Measurements from ENCODE around the gene ABCA13. TPM values are rescaled to one million over a fixed set of nuclear protein-coding genes. Genes with fewer than 3 reads are reported as not detected.

The ABCA13 gene, protein sequence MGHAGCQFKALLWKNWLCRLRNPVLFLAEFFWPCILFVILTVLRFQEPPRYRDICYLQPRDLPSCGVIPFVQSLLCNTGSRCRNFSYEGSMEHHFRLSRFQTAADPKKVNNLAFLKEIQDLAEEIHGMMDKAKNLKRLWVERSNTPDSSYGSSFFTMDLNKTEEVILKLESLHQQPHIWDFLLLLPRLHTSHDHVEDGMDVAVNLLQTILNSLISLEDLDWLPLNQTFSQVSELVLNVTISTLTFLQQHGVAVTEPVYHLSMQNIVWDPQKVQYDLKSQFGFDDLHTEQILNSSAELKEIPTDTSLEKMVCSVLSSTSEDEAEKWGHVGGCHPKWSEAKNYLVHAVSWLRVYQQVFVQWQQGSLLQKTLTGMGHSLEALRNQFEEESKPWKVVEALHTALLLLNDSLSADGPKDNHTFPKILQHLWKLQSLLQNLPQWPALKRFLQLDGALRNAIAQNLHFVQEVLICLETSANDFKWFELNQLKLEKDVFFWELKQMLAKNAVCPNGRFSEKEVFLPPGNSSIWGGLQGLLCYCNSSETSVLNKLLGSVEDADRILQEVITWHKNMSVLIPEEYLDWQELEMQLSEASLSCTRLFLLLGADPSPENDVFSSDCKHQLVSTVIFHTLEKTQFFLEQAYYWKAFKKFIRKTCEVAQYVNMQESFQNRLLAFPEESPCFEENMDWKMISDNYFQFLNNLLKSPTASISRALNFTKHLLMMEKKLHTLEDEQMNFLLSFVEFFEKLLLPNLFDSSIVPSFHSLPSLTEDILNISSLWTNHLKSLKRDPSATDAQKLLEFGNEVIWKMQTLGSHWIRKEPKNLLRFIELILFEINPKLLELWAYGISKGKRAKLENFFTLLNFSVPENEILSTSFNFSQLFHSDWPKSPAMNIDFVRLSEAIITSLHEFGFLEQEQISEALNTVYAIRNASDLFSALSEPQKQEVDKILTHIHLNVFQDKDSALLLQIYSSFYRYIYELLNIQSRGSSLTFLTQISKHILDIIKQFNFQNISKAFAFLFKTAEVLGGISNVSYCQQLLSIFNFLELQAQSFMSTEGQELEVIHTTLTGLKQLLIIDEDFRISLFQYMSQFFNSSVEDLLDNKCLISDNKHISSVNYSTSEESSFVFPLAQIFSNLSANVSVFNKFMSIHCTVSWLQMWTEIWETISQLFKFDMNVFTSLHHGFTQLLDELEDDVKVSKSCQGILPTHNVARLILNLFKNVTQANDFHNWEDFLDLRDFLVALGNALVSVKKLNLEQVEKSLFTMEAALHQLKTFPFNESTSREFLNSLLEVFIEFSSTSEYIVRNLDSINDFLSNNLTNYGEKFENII (N-terminal part only)
- total RNA-seq (0.09 and 0.11 TPM in 2 replicates), polyA plus RNA-seq (0.01 and 0.05 TPM in 2 replicates), polyA minus RNA-seq (0.05 and 0.15 TPM in 2 replicates), Bru-seq, nascent RNA (percentile 12 among the genes with signal in this experiment), BruChase-seq, experiment 1, labeled RNA remaining after a 6-hour chase (percentile 9 among the genes with signal in this experiment), BruChase-seq, experiment 2, labeled RNA remaining after a 2-hour chase (percentile 9 among the genes with signal in this experiment)
- polyA plus RNA-seq (2011; cell fraction: cytosol; rRNA removed) = 0.01 and 0.03 TPM in 2 replicates
- 0.08 and 0.11 TPM in 2 replicates for polyA plus RNA-seq (2011; cell fraction: nucleus; rRNA removed)
- 0.03 TPM in 1 of 2 replicates, not detected in the other for polyA plus RNA-seq (2012)
- polyA minus RNA-seq (2011; cell fraction: cytosol; rRNA and poly(A)+ RNA removed) = not detected
- 0.29 and 0.87 TPM in 2 replicates for polyA minus RNA-seq (2011; cell fraction: nucleus; rRNA and poly(A)+ RNA removed)
- long read RNA-seq, partial matches to known transcripts = 0 of 1 reads
- long read RNA-seq, other reads (novel, unspliced or antisense) = 1 of 1 reads

GRCh38 chr7:48171202-48171601, at the start of gene ABCA13:
ABCA13 (plus strand) TSS chr7:48171458; CDS start chr7:48171484, 26 bp downstream.
- H4K20me1 ChIP-seq (replicated peaks; ENCODE audit: control insufficient read depth, extremely low read depth, insufficient read depth, low read length) = no peaks in the 10 kb centered on the region
- no peak within 1 kb of the TSS for H3K4me2 ChIP-seq (ENCODE audit: insufficient read depth, low read length)
- no peak within 1 kb of the TSS for H2AFZ ChIP-seq (ENCODE audit: low read depth, low read length)
- H3K9me3 ChIP-seq (replicated peaks; ENCODE audit: control insufficient read depth, insufficient read depth, low read length) = no peaks in the 10 kb centered on the region
- peaks cover 20% of the 10 kb centered on the region for H3K4me1 ChIP-seq (ENCODE audit: control insufficient read depth, extremely low read depth, insufficient read depth, low read length)
- H3K79me2 ChIP-seq (ENCODE audit: control insufficient read depth, insufficient read depth, low read length) = no peaks in the 10 kb centered on the region
- TF ChIP-seq, protein P1, sequence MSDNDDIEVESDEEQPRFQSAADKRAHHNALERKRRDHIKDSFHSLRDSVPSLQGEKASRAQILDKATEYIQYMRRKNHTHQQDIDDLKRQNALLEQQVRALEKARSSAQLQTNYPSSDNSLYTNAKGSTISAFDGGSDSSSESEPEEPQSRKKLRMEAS (IDR thresholded peaks at IDR 0.05; ENCODE audit: insufficient read depth, insufficient read length) = no peak
- TF ChIP-seq FOS (IDR thresholded peaks at IDR 0.05; ENCODE audit: borderline replicate concordance, insufficient read depth, low read length) = no peak
- TF ChIP-seq EZH2 (IDR thresholded peaks at IDR 0.05; ENCODE audit: borderline replicate concordance, low read depth, low read length, severe bottlenecking) = no peak
- TF ChIP-seq JUN (IDR thresholded peaks at IDR 0.05; ENCODE audit: borderline replicate concordance, insufficient read depth, insufficient read length, low read depth) = no peak
- TF ChIP-seq GATA2 (IDR thresholded peaks at IDR 0.05; ENCODE audit: insufficient read depth, insufficient read length, low read depth, low read length) = no peak
- TF ChIP-seq MYC (IDR thresholded peaks at IDR 0.05; ENCODE audit: low read depth, low read length) = no peak
- TF ChIP-seq POLR2A (IDR thresholded peaks at IDR 0.05; ENCODE audit: low read depth, low read length) = no peak
- no TSS peak for BruUV-seq (replicated peaks)
- no peak within 1 kb of the TSS for H3K27ac ChIP-seq (ENCODE audit: insufficient read depth, low read depth, low read length)
- dilution Hi-C loops (cut with MboI; ENCODE audit: extremely low pct_ligation_motif_present, low sequenced_read_pairs) (no loop called here), intact Hi-C loops (cut with micrococcal nuclease) (no loop called here)
- no peaks in the 10 kb centered on the region for H3K27me3 ChIP-seq (ENCODE audit: control insufficient read depth in 2 of 2, insufficient read depth in 2 of 2, low read length in 2 of 2)
- H3K9ac ChIP-seq (replicated peaks; ENCODE audit: extremely low read depth, insufficient read depth, low read length) = no peak within 1 kb of the TSS
- FAIRE-seq (no peak), DNase-seq (ENCODE audit: low read depth, low spot score) (no peak)
- POLR2A ChIA-PET = no interaction called here
- CTCF ChIA-PET = no interaction called here
- no peaks in the 10 kb centered on the region for H3K9me1 ChIP-seq (replicated peaks; ENCODE audit: control insufficient read depth, extremely low read depth, insufficient read depth, low read length)
- no peak within 1 kb of the TSS for H3K4me3 ChIP-seq (replicated peaks in 1 of 3; ENCODE audit: insufficient read depth in 1 of 3, low read depth in 1 of 3, low read length in 3 of 3)
- no peaks in the 10 kb centered on the region for H3K36me3 ChIP-seq (ENCODE audit: control insufficient read depth in 2 of 2, extremely low read depth in 1 of 2, insufficient read depth in 2 of 2, low read length in 2 of 2)
